ENCODE results near the gene NFX1. TPM values are rescaled to one million over a fixed set of nuclear protein-coding genes. Genes with fewer than 3 reads are reported as not detected.
"Not testable (repeated sequence)": the region's sequence is repeated elsewhere in the genome, so short reads cannot be mapped to it uniquely, and the experiment has no call there.

Gene NFX1
- total RNA-seq, 1 donor from 2014 or later, result 18.7 TPM

DNA sequence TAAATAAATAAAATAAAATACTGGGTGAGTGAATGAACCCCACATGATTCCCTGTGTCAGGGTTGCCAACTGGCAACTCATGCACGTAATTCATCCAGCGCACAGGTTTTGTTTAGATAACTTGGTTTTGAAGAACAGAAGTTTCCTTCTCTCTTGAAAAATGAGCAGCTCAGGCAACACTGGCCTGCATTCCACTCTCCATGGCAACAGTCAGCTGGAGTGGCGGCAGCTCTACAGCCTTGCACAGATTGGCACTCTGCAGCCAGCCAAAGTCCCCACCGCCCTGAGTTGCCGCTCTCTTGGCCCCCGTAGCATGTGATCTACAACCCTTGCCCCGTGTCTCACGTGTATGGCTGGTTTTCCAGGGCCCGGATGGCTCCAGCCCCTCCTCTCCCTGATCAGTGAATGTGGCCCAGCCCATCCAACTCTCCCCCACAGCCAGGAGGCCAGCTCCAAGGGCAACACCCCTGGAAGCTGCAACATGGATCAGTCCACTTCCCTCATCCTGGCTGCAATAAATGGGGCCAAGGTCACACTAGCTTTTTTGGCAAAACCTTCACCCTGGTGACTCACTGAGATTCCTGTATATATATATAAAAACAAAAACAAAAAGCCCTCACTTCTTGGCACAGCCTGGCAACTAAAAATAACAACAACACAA is 100.9 kb downstream of the NFX1 start:
- DNase-seq, result peak; percentile 43

DNA sequence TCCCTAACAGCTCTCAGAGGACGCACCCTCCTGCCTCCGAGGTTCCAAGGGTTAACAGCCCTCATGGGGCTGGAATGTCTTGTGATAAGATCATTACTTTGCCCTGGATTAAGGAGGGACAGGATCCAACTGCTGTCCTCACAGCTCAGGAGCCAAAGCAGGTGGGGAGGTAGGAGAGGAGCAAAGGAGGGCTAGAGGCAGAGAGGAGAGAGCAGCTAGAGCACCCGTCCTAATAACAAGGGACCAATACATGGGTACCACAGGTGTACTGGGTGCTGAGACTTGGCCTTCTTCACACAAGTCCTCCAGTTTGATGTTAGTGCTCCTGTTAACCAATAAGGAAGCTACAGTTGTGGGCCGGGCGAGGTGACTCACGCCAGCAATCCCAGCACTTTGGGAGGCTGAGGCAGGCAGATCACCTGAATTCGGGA is 102.3 kb downstream of the NFX1 start:
- DNase-seq, result not testable (repeated sequence)

DNA sequence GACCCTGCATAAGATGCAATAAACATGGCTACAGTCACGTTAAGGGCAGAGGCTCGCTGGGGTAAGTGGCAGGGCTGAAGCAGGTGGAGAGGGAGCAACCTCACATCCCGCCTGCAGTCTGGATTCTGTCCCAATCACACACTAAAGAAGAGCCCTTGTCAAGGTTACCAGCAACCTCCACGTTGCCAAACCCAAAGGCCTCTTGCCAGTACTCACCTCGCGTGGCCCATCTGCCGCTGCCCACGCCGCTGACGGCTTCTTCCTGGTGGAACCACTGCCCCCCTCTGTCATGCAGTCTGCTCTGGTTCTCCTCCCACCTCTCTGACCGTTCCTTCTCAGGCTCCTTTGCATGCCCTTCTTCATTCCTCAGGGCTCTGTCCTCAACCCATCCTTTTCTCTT is 103.3 kb downstream of the NFX1 start:
- DNase-seq, result no peak

DNA sequence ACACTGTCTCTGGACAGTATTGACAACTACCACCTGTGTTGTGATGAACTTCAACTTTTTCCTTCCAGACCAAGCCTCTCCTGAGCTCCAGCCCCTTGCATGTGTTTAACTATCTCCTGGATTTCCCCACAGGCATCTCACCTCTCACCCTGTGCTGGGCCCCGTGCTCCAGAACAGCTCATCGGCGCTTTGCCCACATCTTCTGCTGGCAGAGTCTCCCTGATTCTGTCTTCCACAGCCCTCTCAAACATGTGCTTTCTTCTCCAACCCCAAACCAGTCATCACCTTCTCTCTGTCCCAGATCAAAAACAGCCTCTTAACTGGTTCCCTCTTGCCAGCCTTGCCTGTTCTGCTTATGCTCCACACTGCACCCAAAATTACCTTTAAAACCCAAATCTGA is 103.7 kb downstream of the NFX1 start:
- not testable (repeated sequence) for DNase-seq

DNA sequence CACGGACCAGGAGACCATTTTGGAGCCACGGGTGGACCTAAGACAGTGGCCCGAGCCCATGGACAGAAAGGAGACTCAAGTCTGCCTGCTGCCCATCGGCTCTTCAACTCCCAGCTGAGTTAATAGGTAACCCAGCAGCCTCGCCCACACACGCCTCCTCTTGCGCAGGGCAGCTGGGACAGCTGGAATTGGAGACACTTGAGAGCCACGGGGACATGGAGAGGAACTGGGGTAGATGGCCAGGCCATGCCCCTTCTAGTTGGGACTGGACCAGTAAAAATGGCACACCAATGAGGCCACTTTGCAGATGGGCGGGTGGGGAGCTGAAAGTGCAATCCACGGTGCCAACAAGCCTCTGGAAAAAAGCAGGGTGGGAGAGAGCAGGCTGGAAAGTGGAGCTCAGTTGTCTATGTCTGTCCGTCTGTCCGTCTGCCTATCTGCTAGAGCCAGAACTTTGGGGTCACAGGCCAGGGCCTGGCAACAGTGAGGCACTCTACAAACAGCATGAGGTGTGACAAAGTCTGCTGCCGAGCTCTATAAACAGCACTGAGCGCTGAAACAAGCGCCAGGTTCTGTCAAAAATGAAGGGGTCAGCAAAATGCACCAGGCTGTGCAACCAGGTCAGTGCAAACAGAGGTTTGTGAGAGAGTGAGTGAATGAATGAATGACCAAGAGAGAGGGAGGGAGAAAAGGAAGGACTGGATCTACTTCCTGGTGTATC is 105.0 kb downstream of the NFX1 start:
- not testable (repeated sequence) for DNase-seq

GRCh38 chr9:33397801-33398200 is 107.5 kb downstream of the NFX1 start:
- not testable (repeated sequence) for DNase-seq

- not testable (repeated sequence) for DNase-seq
These were observed 108.7 kb downstream of the NFX1 start for GRCh38 chr9:33399047-33399446.

DNA sequence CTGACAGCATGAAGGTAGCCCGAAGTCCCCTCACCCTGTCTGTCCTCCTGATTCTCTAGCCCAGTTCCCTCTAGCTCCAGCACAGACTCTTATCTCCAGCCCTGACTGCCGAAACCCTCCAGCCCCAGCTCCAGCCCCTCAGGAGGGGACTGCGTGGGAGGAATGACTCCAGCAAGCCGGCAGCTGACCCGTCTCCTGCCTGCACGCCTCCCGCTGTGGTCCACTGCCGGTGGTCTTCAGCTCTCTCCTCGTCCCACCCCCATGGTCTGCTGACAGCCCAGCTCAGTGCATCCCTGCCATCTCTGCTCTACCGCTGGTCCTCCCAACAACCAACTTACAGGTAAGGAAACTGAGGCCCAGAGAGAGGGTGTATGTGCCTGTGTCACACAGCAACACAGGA is 111.5 kb downstream of the NFX1 start:
- not testable (repeated sequence) for DNase-seq

DNA sequence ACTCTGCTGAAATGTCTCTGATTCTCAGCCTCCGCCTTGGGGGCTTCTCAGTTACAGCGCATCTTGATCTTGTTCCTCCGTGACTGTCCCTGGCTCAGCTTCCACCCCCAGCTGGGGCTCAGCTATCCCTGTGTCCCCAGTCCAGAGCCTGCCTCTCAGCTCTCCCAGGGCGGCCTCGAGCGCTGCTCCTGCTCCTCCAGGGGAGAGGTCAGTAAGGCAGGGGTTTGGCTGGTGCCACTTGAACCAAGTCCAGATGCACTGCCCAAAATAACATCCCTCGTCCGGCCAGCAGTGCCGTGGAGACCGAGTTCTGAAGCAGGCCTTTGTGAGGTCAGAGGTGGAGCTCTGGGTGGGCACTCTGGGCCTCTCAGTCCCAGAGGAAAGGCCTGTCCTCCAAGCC is 112.1 kb downstream of the NFX1 start, which contains the start of gene AQP7:
TSS of gene AQP7 (minus strand) at position 198 of the 400 bp plus-strand sequence. CDS start 1,306 bp downstream, outside the sequence.
- not testable (repeated sequence) for DNase-seq

DNA sequence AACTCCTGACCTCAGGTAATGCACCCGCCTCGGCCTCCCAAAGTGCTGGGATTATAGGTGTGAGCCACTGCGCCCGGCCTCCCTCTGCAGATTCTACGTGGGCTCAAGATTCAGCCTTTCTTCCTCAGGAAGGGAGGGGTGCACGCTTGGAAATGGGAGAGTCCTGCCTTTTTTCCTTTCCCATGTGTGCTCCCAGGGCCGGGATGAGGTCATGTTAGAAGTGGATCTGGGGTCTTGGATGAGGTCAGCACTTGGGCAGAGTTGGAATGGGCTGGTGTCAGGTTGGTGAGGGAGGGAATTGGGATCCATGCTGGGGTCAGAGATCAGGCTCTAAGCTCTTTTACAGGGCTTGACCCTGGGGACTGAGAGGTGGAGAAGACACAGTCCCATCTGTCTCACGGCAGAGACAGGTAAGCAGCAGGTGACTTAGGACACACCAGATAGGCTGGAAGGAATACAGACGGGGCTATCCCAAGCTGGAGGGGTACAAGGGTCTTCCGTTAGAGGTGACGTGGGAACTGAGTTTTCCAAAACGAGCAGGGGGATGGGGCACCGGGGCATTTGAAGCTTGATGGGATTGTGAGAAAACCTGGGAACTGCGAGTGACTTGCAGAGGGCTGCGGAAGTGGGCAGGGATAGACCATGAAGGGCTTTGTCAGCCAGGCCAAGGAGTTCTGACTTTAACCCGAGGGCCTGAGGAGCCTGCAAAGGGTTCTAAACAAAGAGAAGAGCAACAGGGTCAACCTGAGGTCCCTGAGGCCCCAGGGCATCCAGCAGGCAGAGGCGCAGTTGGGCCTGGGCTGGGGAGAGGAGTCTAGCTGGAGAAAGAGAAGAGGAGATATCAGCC is 113.8 kb downstream of the NFX1 start:
- no peak for DNase-seq

- DNase-seq, result no peak
These were observed 114.6 kb downstream of the NFX1 start for GRCh38 chr9:33404788-33405362.

GRCh38 chr9:33407061-33407460 is 116.7 kb downstream of the NFX1 start:
- no peak for DNase-seq

DNA sequence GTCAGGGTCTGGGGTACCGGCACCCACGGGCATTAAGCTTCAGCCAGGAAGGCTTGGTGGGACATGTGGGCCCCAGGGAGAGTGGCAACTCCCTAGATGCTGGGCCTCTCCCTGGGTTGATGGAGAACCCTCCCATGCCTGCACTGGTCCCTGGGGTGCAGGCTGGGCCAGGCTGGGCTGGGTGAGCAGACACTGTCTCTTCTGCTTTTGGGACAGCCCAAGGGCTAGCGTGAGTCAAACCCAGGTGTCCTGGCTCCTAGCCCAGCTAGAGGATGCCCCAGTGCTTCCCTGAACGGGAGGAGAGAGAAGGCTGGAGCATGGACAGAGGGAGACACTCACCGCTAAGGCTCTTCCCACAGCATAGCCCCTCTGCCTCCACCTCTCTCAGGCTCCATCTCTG is 117.8 kb downstream of the NFX1 start:
- DNase-seq, result no peak

- no peak for DNase-seq
These were observed 124.0 kb downstream of the NFX1 start for GRCh38 chr9:33414268-33414667.

- DNase-seq, result no peak
These were observed 124.7 kb downstream of the NFX1 start for GRCh38 chr9:33414889-33415500.

- no peak for DNase-seq
These were observed 125.3 kb downstream of the NFX1 start for GRCh38 chr9:33415501-33416038.

DNA sequence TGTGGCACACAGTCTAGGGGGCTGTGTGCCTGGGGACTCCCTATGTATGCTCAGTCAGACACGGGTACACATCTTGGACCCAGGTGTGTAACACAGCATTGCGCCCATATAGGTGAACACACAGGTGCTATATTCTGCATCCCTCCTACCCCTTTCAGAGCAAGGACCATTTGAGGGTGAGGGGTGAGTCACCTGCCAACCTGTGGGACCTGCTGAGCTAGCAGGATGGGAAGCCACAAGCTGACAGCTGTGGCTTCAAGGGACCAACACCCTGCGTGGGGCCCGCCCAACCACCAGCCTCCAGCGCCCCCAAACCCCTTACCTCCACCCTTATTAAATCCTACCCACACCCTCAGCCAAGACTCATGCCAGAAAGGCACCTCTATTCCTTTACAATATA is 126.7 kb downstream of the NFX1 start:
- DNase-seq, result no peak

DNA sequence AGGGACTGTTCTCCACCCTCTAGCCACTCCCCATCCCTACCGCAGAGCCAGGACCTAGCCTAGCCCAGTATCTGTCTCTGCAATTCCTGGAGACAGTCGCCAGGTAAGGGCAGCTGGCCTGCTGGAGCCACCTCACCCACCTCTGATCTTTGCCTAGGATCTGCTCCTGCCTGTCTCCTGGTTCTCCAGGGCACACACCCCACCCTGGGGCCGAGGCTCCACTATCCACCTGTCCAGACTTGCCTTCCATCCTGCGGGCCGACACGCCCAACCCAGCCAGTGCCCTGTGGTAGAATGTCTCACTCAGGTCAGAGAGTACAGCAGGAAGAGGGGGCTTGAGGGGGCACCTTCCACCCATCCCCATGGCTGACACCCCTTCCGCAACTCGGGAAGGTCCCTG is 127.8 kb downstream of the NFX1 start:
- no peak for DNase-seq

- no peak for DNase-seq
These were observed 129.5 kb downstream of the NFX1 start for GRCh38 chr9:33419708-33420303.

Measured in occipital lobe (tissue), 2 donors.